HepG2 (cell line): Measurements from ENCODE around the gene STARD6. TPM values are rescaled to one million over a fixed set of nuclear protein-coding genes. Genes with fewer than 3 reads are reported as not detected.

Experiments
- GLI4 ChIP-seq: sonication (generic); formaldehyde crosslinking; IDR thresholded peaks from 2 replicates; pipeline ENCODE4 v1.5.1; 2020; ENCODE audit warnings: missing genetic modification reagents, mild to moderate bottlenecking, moderate library complexity, borderline replicate concordance
- HNRNPH1 ChIP-seq: fragments of 200-400 bp; formaldehyde crosslinking; optimal IDR thresholded peaks from 2 replicates; pipeline ENCODE3; 2017; ENCODE audit warnings: mild to moderate bottlenecking, low read depth, low read length
- KDM4B ChIP-seq: sonication (generic); formaldehyde crosslinking; IDR thresholded peaks from 2 replicates; pipeline ENCODE4 v1.4.0; 2020; ENCODE audit warnings: missing genetic modification reagents
- MEIS1 ChIP-seq: sonication (generic); formaldehyde crosslinking; IDR thresholded peaks from 2 replicates; pipeline ENCODE4 v1.9.0; 2021; ENCODE audit warnings: mild to moderate bottlenecking, missing genetic modification reagents, moderate library complexity, borderline replicate concordance
- NFE2L1 ChIP-seq: sonication (generic); formaldehyde crosslinking; IDR thresholded peaks from 2 replicates; pipeline ENCODE4 v1.4.0; 2020; ENCODE audit warnings: missing genetic modification reagents, mild to moderate bottlenecking, borderline replicate concordance
- YY1 ChIP-seq: IDR thresholded peaks from 2 replicates; pipeline ENCODE4 v1.6.1; 2011; ENCODE audit warnings: low read length, low read depth, moderate library complexity, mild to moderate bottlenecking; ENCODE audit not compliant: insufficient read depth, insufficient replicate concordance
- ZBTB3 ChIP-seq: sonication (generic); formaldehyde crosslinking; IDR thresholded peaks from 2 replicates; pipeline ENCODE4 v1.4.0; 2020; ENCODE audit warnings: low read depth, mild to moderate bottlenecking, moderate library complexity, missing genetic modification reagents, borderline replicate concordance
- ZNF20 ChIP-seq: sonication (generic); formaldehyde crosslinking; IDR thresholded peaks from 2 replicates; pipeline ENCODE4 v1.4.0; 2020; ENCODE audit warnings: mild to moderate bottlenecking, moderate library complexity, missing genetic modification reagents
- ZNF225 ChIP-seq: sonication (generic); formaldehyde crosslinking; IDR thresholded peaks from 2 replicates; pipeline ENCODE4 v1.4.0; 2020; ENCODE audit warnings: mild to moderate bottlenecking, missing genetic modification reagents
- ZNF431 ChIP-seq: sonication (generic); formaldehyde crosslinking; IDR thresholded peaks from 2 replicates; pipeline ENCODE4 v1.9.0; 2022; ENCODE audit warnings: missing genetic modification reagents, low read depth, mild to moderate bottlenecking, borderline replicate concordance
- ZNF432 ChIP-seq: sonication (generic); formaldehyde crosslinking; IDR thresholded peaks from 2 replicates; pipeline ENCODE4 v1.5.0; 2020; ENCODE audit warnings: missing genetic modification reagents, mild to moderate bottlenecking, borderline replicate concordance
- ZNF547 ChIP-seq: sonication (generic); formaldehyde crosslinking; IDR thresholded peaks from 2 replicates; pipeline ENCODE4 v1.5.1; 2020; ENCODE audit warnings: mild to moderate bottlenecking, missing genetic modification reagents
- ZNF562 ChIP-seq: sonication (generic); formaldehyde crosslinking; IDR thresholded peaks from 2 replicates; pipeline ENCODE4 v1.8.0; 2022; ENCODE audit warnings: missing genetic modification reagents, borderline replicate concordance
- ZNF607 ChIP-seq: sonication (generic); formaldehyde crosslinking; IDR thresholded peaks from 2 replicates; pipeline ENCODE4 v1.5.1; 2020; ENCODE audit warnings: missing genetic modification reagents, mild to moderate bottlenecking, borderline replicate concordance
- ZNF746 ChIP-seq: sonication (generic); formaldehyde crosslinking; IDR thresholded peaks from 2 replicates; pipeline ENCODE4 v1.8.0; 2022; ENCODE audit warnings: mild to moderate bottlenecking, missing genetic modification reagents
- ZNF75D ChIP-seq: sonication (generic); formaldehyde crosslinking; IDR thresholded peaks from 2 replicates; pipeline ENCODE4 v1.8.1; 2023; ENCODE audit warnings: missing genetic modification reagents, mild to moderate bottlenecking, borderline replicate concordance
- ZSCAN21 ChIP-seq: sonication (generic); formaldehyde crosslinking; IDR thresholded peaks from 2 replicates; pipeline ENCODE4 v1.8.0; 2022; ENCODE audit warnings: mild to moderate bottlenecking, missing genetic modification reagents, moderate library complexity, borderline replicate concordance
- polyA plus RNA-seq, 8 experiments: library from polyadenylated mRNA; depleted of rRNA in 3 of 8; stranded (reverse) in 7 of 8; unstranded in 1 of 8; fragments of >200 nt; fragmentation: Illumina TruSeq in 4 of 8; extraction: Trizol in 4 of 8; gene quantifications; 2 replicates each; pipeline versions ENCODE4 v1.2.1 to v1.2.3, GENCODE V29; 2011 to 2016; ENCODE audit warnings: low read depth in 4 of 8, missing spikeins in 1 of 8, mixed read lengths in 1 of 8; ENCODE audit not compliant: insufficient read depth in 1 of 8
- total RNA-seq, 5 experiments: library from RNA; depleted of rRNA; stranded (reverse); fragments of >200 nt; fragmentation: Illumina TruSeq; extraction: Trizol; gene quantifications; 2 replicates each; pipeline ENCODE4 v1.2.3, GENCODE V29; 2016; ENCODE audit warnings: low read depth in 1 of 5
- TF ChIP-seq, protein P1 (sequence below): sonication (generic); formaldehyde crosslinking; IDR thresholded peaks from 2 replicates; pipeline ENCODE4 v1.5.0; 2020; ENCODE audit warnings: mild to moderate bottlenecking, missing genetic modification reagents
- TF ChIP-seq, protein P2 (sequence below): sonication (generic); formaldehyde crosslinking; conservative IDR thresholded peaks from 2 replicates; pipeline ENCODE4 v1.8.0; 2022; ENCODE audit warnings: mild to moderate bottlenecking, moderate library complexity, missing genetic modification reagents
- TF ChIP-seq, protein P3 (sequence below): sonication (generic); formaldehyde crosslinking; IDR thresholded peaks from 2 replicates; pipeline ENCODE4 v1.5.0; 2020; ENCODE audit warnings: mild to moderate bottlenecking, missing genetic modification reagents, borderline replicate concordance

Gene STARD6
- total and polyA plus RNA-seq, 2 of the 13 experiments (the other 11 are each of a cell fraction or from before 2014, with no cell fraction given) = not detected

DNA sequence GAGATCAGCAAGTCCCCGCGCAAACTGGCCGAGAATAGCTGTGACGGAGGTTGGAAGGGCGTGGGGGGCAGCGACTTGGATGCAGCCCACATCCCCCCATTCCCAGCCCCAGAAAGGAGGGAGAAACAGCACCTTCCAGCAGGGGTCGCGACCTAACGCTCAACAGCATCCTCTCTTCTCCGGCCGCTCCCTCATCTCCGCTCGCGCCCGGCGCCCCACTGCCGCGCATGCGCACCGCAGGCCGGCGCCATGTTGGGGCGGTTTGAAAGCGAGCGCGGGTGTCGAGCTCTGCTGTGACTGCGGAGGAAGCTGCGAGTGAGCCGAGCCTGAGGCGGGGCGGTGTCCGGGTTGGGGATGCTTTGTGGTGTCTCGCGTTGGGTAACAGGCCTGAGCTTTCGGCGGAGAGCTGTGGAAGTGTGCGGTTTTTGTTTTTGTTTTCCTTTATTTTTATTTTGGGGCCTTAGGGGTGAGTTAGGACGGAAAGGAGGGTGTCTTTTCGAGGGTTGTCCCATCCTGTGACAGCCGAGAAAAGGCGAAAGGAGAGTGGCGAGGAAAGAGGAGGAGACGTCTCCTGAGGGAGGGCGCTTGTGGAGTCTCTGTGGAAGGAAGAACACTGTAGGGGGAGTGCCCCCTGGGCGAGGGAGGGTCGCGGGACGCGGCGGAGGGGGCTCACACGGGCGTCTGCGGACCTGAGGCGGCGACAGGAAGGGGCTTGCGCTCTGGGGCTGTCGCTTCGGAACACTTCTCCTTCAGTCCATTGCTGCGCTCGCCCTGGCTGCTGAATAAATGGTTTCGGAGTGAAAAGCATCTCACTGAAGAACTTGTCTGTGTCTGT is at the start of gene STARD6, which contains the start of gene C18orf54 (continued):
- TF ChIP-seq, protein P1, sequence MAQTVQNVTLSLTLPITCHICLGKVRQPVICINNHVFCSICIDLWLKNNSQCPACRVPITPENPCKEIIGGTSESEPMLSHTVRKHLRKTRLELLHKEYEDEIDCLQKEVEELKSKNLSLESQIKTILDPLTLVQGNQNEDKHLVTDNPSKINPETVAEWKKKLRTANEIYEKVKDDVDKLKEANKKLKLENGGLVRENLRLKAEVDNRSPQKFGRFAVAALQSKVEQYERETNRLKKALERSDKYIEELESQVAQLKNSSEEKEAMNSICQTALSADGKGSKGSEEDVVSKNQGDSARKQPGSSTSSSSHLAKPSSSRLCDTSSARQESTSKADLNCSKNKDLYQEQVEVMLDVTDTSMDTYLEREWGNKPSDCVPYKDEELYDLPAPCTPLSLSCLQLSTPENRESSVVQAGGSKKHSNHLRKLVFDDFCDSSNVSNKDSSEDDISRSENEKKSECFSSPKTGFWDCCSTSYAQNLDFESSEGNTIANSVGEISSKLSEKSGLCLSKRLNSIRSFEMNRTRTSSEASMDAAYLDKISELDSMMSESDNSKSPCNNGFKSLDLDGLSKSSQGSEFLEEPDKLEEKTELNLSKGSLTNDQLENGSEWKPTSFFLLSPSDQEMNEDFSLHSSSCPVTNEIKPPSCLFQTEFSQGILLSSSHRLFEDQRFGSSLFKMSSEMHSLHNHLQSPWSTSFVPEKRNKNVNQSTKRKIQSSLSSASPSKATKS (CRISPR knock-in tag) = no peak
- TF ChIP-seq ZNF607 (CRISPR knock-in tag) (no peak), ZNF75D (CRISPR knock-in tag) (no peak), ZNF562 (0 out of 2 replicates have a peak, but pooled peaks have one; percentile 41), HNRNPH1 (no peak), ZSCAN21 (CRISPR knock-in tag) (peak; percentile 36; the same call in 1 of the 2 replicates), ZNF432 (CRISPR knock-in tag) (no peak), ZNF746 (CRISPR knock-in tag) (no peak), YY1 (peak; percentile 96), MEIS1 (CRISPR knock-in tag) (no peak), ZNF225 (no peak), KDM4B (CRISPR knock-in tag) (no peak), ZBTB3 (CRISPR knock-in tag) (no peak), ZNF20 (CRISPR knock-in tag) (no peak), ZNF431 (0 out of 2 replicates have a peak, but pooled peaks have one; percentile 28), GLI4 (0 out of 2 replicates have a peak, but pooled peaks have one; percentile 67), NFE2L1 (CRISPR knock-in tag) (no peak), ZNF547 (no peak)
- TF ChIP-seq, protein P2, sequence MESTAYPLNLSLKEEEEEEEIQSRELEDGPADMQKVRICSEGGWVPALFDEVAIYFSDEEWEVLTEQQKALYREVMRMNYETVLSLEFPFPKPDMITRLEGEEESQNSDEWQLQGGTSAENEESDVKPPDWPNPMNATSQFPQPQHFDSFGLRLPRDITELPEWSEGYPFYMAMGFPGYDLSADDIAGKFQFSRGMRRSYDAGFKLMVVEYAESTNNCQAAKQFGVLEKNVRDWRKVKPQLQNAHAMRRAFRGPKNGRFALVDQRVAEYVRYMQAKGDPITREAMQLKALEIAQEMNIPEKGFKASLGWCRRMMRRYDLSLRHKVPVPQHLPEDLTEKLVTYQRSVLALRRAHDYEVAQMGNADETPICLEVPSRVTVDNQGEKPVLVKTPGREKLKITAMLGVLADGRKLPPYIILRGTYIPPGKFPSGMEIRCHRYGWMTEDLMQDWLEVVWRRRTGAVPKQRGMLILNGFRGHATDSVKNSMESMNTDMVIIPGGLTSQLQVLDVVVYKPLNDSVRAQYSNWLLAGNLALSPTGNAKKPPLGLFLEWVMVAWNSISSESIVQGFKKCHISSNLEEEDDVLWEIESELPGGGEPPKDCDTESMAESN (CRISPR knock-in tag) = no peak
- TF ChIP-seq, protein P3, sequence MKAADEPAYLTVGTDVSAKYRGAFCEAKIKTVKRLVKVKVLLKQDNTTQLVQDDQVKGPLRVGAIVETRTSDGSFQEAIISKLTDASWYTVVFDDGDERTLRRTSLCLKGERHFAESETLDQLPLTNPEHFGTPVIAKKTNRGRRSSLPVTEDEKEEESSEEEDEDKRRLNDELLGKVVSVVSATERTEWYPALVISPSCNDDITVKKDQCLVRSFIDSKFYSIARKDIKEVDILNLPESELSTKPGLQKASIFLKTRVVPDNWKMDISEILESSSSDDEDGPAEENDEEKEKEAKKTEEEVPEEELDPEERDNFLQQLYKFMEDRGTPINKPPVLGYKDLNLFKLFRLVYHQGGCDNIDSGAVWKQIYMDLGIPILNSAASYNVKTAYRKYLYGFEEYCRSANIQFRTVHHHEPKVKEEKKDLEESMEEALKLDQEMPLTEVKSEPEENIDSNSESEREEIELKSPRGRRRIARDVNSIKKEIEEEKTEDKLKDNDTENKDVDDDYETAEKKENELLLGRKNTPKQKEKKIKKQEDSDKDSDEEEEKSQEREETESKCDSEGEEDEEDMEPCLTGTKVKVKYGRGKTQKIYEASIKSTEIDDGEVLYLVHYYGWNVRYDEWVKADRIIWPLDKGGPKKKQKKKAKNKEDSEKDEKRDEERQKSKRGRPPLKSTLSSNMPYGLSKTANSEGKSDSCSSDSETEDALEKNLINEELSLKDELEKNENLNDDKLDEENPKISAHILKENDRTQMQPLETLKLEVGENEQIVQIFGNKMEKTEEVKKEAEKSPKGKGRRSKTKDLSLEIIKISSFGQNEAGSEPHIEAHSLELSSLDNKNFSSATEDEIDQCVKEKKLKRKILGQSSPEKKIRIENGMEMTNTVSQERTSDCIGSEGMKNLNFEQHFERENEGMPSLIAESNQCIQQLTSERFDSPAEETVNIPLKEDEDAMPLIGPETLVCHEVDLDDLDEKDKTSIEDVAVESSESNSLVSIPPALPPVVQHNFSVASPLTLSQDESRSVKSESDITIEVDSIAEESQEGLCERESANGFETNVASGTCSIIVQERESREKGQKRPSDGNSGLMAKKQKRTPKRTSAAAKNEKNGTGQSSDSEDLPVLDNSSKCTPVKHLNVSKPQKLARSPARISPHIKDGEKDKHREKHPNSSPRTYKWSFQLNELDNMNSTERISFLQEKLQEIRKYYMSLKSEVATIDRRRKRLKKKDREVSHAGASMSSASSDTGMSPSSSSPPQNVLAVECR (CRISPR knock-in tag) = peak; percentile 92
